ENCODE results near the gene FAM162A.

FAM162A gene

GRCh38 chr3:122403489-122403888, 19.5 kb downstream of the FAM162A start:
- TF ChIP-seq CTCF (IDR thresholded peaks at IDR 0.05; ENCODE audit: low read depth, low read length), result no peak
- in situ Hi-C loops (cut with HindIII; ENCODE audit: low sequenced_read_pairs), result no loop called here
- no peak overlapping the region for H3K4me3 ChIP-seq (ENCODE audit: low read depth, low read length)
- peak; percentile 73 for DNase-seq (ENCODE audit: low read depth, low spot score)

GRCh38 chr3:122405015-122405414, 21.0 kb downstream of the FAM162A start:
- no peak for DNase-seq (ENCODE audit: low read depth, low spot score)
- in situ Hi-C loops (cut with HindIII; ENCODE audit: low sequenced_read_pairs), result no loop called here
- no peak overlapping the region for H3K4me3 ChIP-seq (ENCODE audit: low read depth, low read length)
- no peak for TF ChIP-seq CTCF (IDR thresholded peaks at IDR 0.05; ENCODE audit: low read depth, low read length)

- no peak for TF ChIP-seq CTCF (IDR thresholded peaks at IDR 0.05; ENCODE audit: low read depth, low read length)
These were observed 22.2 kb downstream of the FAM162A start for GRCh38 chr3:122406198-122406597.

GRCh38 chr3:122407946-122408345, 24.0 kb downstream of the FAM162A start:
- in situ Hi-C loops (cut with HindIII; ENCODE audit: low sequenced_read_pairs), result no loop called here
- H3K4me3 ChIP-seq (ENCODE audit: low read depth, low read length), result no peak overlapping the region
- no peak for TF ChIP-seq CTCF (IDR thresholded peaks at IDR 0.05; ENCODE audit: low read depth, low read length)
- no peak for DNase-seq (ENCODE audit: low read depth, low spot score)

More at GRCh38 chr3:122406198-122406597, 22.2 kb downstream of the FAM162A start:
- H3K4me3 ChIP-seq (ENCODE audit: low read depth, low read length), result no peak overlapping the region
- in situ Hi-C loops (cut with HindIII; ENCODE audit: low sequenced_read_pairs), result no loop called here
- no peak for DNase-seq (ENCODE audit: low read depth, low spot score)

- in situ Hi-C loops (cut with HindIII; ENCODE audit: low sequenced_read_pairs), result no loop called here
- no peak for TF ChIP-seq CTCF (IDR thresholded peaks at IDR 0.05; ENCODE audit: low read depth, low read length)
- H3K4me3 ChIP-seq (ENCODE audit: low read depth, low read length), result no peak overlapping the region
- no peak for DNase-seq (ENCODE audit: low read depth, low spot score)
These were observed 25.5 kb downstream of the FAM162A start for GRCh38 chr3:122409446-122409845.

GRCh38 chr3:122410111-122410510, 26.1 kb downstream of the FAM162A start:
- no peak overlapping the region for H3K4me3 ChIP-seq (ENCODE audit: low read depth, low read length)
- no peak for DNase-seq (ENCODE audit: low read depth, low spot score)
- no peak for TF ChIP-seq CTCF (IDR thresholded peaks at IDR 0.05; ENCODE audit: low read depth, low read length)
- in situ Hi-C loops (cut with HindIII; ENCODE audit: low sequenced_read_pairs), result no loop called here

- in situ Hi-C loops (cut with HindIII; ENCODE audit: low sequenced_read_pairs), result no loop called here
- no peak overlapping the region for H3K4me3 ChIP-seq (ENCODE audit: low read depth, low read length)
- no peak for DNase-seq (ENCODE audit: low read depth, low spot score)
- no peak for TF ChIP-seq CTCF (IDR thresholded peaks at IDR 0.05; ENCODE audit: low read depth, low read length)
These were observed 26.7 kb downstream of the FAM162A start for GRCh38 chr3:122410639-122411038.

All from astrocyte of the spinal cord (primary cell).